H1 (cell line): ENCODE data around the gene KRT72. TPM values are rescaled to one million over a fixed set of nuclear protein-coding genes. Genes with fewer than 3 reads are reported as not detected.

Source experiments
- CTCF ChIA-PET: fragments of 300-600 bp; sonication (Branson Sonifier 250); formaldehyde crosslinking; loops from one replicate; lab custom pipeline; 2021; ENCODE audit not compliant: partially characterized antibody; lab: Charles Lee
- POLR2A ChIA-PET: fragments of 300-600 bp; sonication (Branson Sonifier 250); formaldehyde crosslinking; loops from one replicate; lab custom pipeline; 2021; ENCODE audit warnings: inconsistent platforms; ENCODE audit not compliant: partially characterized antibody; lab: Charles Lee
- DNase-seq, 2 experiments: peaks; one replicate each; pipeline versions ENCODE4 v3.0.0 to v3.0.0-alpha.2; 2010 to 2022; ENCODE audit warnings: low spot score in 2 of 2, low read depth in 1 of 2, mixed read lengths in 1 of 2
- FAIRE-seq: peaks from 2 replicates; lab custom pipeline; 2011; peaks lifted over from hg19 to GRCh38; lab: Jason Lieb, UNC
- H2AFZ ChIP-seq: 2 replicates; pipeline ENCODE4 v1.8.1; 2012; ENCODE audit warnings: low read length, inconsistent platforms
- H2AK5ac ChIP-seq: 2 replicates; pipeline ENCODE4 v1.6.1; 2013; ENCODE audit warnings: low read depth, low read length
- H2BK120ac ChIP-seq: replicated peaks from 2 replicates; pipeline ENCODE3; 2013; ENCODE audit warnings: low read depth, low read length, inconsistent platforms
- H2BK12ac ChIP-seq: 2 replicates; pipeline ENCODE4 v1.6.1; 2013; ENCODE audit warnings: low read depth, low read length
- H2BK15ac ChIP-seq: 2 replicates; pipeline ENCODE4 v1.6.1; 2013; ENCODE audit warnings: low read length
- H2BK20ac ChIP-seq: 2 replicates; pipeline ENCODE4 v1.6.1; 2013; ENCODE audit warnings: low read length
- H2BK5ac ChIP-seq: 2 replicates; pipeline ENCODE4 v1.6.1; 2013; ENCODE audit warnings: low read depth, low read length
- H3K14ac ChIP-seq: 2 replicates; pipeline ENCODE4 v1.6.1; 2013; ENCODE audit warnings: inconsistent platforms; ENCODE audit not compliant: insufficient read length
- H3K18ac ChIP-seq: 2 replicates; pipeline ENCODE4 v1.6.1; 2013; ENCODE audit warnings: low read length; ENCODE audit errors: extremely low read depth
- H3K23ac ChIP-seq: 2 replicates; pipeline ENCODE4 v1.6.1; 2013; ENCODE audit warnings: inconsistent platforms; ENCODE audit not compliant: insufficient read length
- H3K23me2 ChIP-seq: 2 replicates; pipeline ENCODE4 v1.6.1; 2013; ENCODE audit warnings: low read depth, low read length
- H3K27ac ChIP-seq: 2 replicates; pipeline ENCODE4 v1.6.1; 2011; ENCODE audit warnings: low read depth, low read length, inconsistent platforms
- H3K27me3 ChIP-seq, 4 experiments: replicated peaks in 1 of 4; 1 replicate in 1 of 4; 2 replicates in 3 of 4; pipeline versions ENCODE4 v1.6.1 to v1.8.1; 2011 to 2013; ENCODE audit warnings: low read length in 3 of 4, mild to moderate bottlenecking in 3 of 4, inconsistent platforms in 2 of 4, mixed read lengths in 2 of 4, moderate library complexity in 1 of 4; ENCODE audit not compliant: control insufficient read depth in 3 of 4, insufficient read depth in 3 of 4; ENCODE audit errors: extremely low read depth in 1 of 4
- H3K36me3 ChIP-seq, 4 experiments: 2 replicates each; pipeline versions ENCODE4 v1.6.1 to v1.8.1; 2011 to 2013; ENCODE audit warnings: mild to moderate bottlenecking in 4 of 4, low read length in 3 of 4, moderate library complexity in 2 of 4, control low read depth in 1 of 4, inconsistent platforms in 1 of 4; ENCODE audit not compliant: insufficient read depth in 4 of 4, control insufficient read depth in 2 of 4
- H3K4ac ChIP-seq: replicated peaks from 2 replicates; pipeline ENCODE3; 2013; ENCODE audit warnings: low read length, low read depth, mixed read lengths, inconsistent platforms; ENCODE audit not compliant: insufficient read length
- H3K4me1 ChIP-seq, 4 experiments: replicated peaks in 1 of 4; 1 replicate in 1 of 4; 2 replicates in 3 of 4; pipeline versions ENCODE4 v1.6.1 to v1.8.1; 2011 to 2013; ENCODE audit warnings: low read length in 3 of 4, inconsistent platforms in 2 of 4, mixed read lengths in 1 of 4; ENCODE audit not compliant: insufficient read depth in 4 of 4, control insufficient read depth in 3 of 4
- H3K4me2 ChIP-seq, 2 experiments: 2 replicates each; pipeline versions ENCODE4 v1.6.1 to v1.8.1; 2011 to 2013; ENCODE audit warnings: low read depth in 2 of 2, low read length in 2 of 2, control low read depth in 1 of 2, inconsistent platforms in 1 of 2, mild to moderate bottlenecking in 1 of 2; ENCODE audit not compliant: insufficient read depth in 1 of 2
- H3K4me3 ChIP-seq, 4 experiments: fragments of 200-600, 300-600 bp in 1 of 4; sonication (generic), shearing (Covaris generic), sonication (Bioruptor Twin) in 1 of 4; 2 replicates each; pipeline versions ENCODE4 v1.5.1 to v1.8.1; 2011 to 2016; ENCODE audit warnings: low read length in 4 of 4, low read depth in 3 of 4, control low read depth in 2 of 4, inconsistent platforms in 2 of 4, mild to moderate bottlenecking in 2 of 4, mixed read lengths in 1 of 4, moderate library complexity in 1 of 4; ENCODE audit not compliant: insufficient read depth in 2 of 4; ENCODE audit errors: extremely low read depth in 1 of 4
- H3K56ac ChIP-seq: replicated peaks from 2 replicates; pipeline ENCODE3; 2013; ENCODE audit warnings: low read depth, mild to moderate bottlenecking, mixed read lengths, low read length, inconsistent platforms; ENCODE audit not compliant: insufficient read length
- H3K79me1 ChIP-seq: 2 replicates; pipeline ENCODE4 v1.6.1; 2013; ENCODE audit warnings: low read depth, low read length, control low read depth
- H3K79me2 ChIP-seq, 2 experiments: 2 replicates each; pipeline versions ENCODE4 v1.6.1 to v1.8.1; 2012 to 2013; ENCODE audit warnings: low read length in 2 of 2, mild to moderate bottlenecking in 2 of 2, inconsistent platforms in 1 of 2; ENCODE audit not compliant: insufficient read depth in 2 of 2, control insufficient read depth in 1 of 2
- H3K9ac ChIP-seq, 4 experiments: replicated peaks in 1 of 4; 1 replicate in 1 of 4; 2 replicates in 3 of 4; pipeline versions ENCODE4 v1.6.1 to v1.8.1; 2011 to 2013; ENCODE audit warnings: low read depth in 3 of 4, low read length in 3 of 4, control low read depth in 2 of 4, mild to moderate bottlenecking in 2 of 4, moderate library complexity in 2 of 4, inconsistent platforms in 1 of 4; ENCODE audit errors: extremely low read depth in 1 of 4
- H3K9me3 ChIP-seq, 2 experiments: 2 replicates each; pipeline versions ENCODE4 v1.6.1 to v1.8.1; 2012 to 2013; ENCODE audit warnings: mild to moderate bottlenecking in 2 of 2, moderate library complexity in 2 of 2, control low read depth in 1 of 2, inconsistent platforms in 1 of 2, low read depth in 1 of 2, low read length in 1 of 2, mixed read lengths in 1 of 2; ENCODE audit not compliant: insufficient read depth in 2 of 2
- H4K20me1 ChIP-seq, 2 experiments: replicated peaks in 1 of 2; 2 replicates each; pipeline versions ENCODE3 to v1.8.1; 2011 to 2013; ENCODE audit warnings: inconsistent platforms in 2 of 2, low read length in 2 of 2, mild to moderate bottlenecking in 1 of 2; ENCODE audit not compliant: insufficient read depth in 2 of 2, control insufficient read depth in 1 of 2
- H4K5ac ChIP-seq: 2 replicates; pipeline ENCODE4 v1.6.1; 2013; ENCODE audit warnings: low read length, low read depth, mixed read lengths, inconsistent platforms; ENCODE audit not compliant: insufficient read length
- H4K8ac ChIP-seq: 2 replicates; pipeline ENCODE4 v1.8.0; 2013; ENCODE audit warnings: mild to moderate bottlenecking, moderate library complexity, low read length, inconsistent platforms; ENCODE audit not compliant: insufficient read depth; ENCODE audit errors: extremely low read depth
- H4K91ac ChIP-seq: replicated peaks from 2 replicates; pipeline ENCODE3; 2013; ENCODE audit warnings: low read length, mixed read lengths, inconsistent platforms; ENCODE audit not compliant: insufficient read length
- BCL11A ChIP-seq, 2 experiments: IDR thresholded peaks; one replicate each; pipeline ENCODE4 v1.6.1; 2011; ENCODE audit warnings: low read depth in 2 of 2, low read length in 2 of 2, mild to moderate bottlenecking in 2 of 2
- CBX8 ChIP-seq: fragments of 300-800, 300-1000 bp; sonication (generic); IDR thresholded peaks from 2 replicates; pipeline ENCODE4 v1.7.1; 2016; ENCODE audit warnings: low read depth, low read length, borderline replicate concordance
- CREB1 ChIP-seq: IDR thresholded peaks from 2 replicates; pipeline ENCODE4 v1.6.1; 2012; ENCODE audit warnings: inconsistent platforms
- EZH2 ChIP-seq: fragments of 200-600 bp; sonication (generic); IDR thresholded peaks from 2 replicates; pipeline ENCODE4 v1.7.1; 2012; ENCODE audit warnings: low read depth, mild to moderate bottlenecking, moderate library complexity, low read length, inconsistent platforms; ENCODE audit not compliant: severe bottlenecking
- KDM1A ChIP-seq: fragments of 200-600, 300-600 bp; sonication (generic); IDR thresholded peaks from 2 replicates; pipeline ENCODE4 v1.7.1; 2016; ENCODE audit warnings: mild to moderate bottlenecking, low read length, borderline replicate concordance
- KDM4A ChIP-seq: IDR thresholded peaks from one replicate; pipeline ENCODE4 v1.7.1; 2012; ENCODE audit warnings: low read depth, mild to moderate bottlenecking, moderate library complexity, low read length, inconsistent platforms; ENCODE audit not compliant: severe bottlenecking
- KDM5A ChIP-seq: fragments of 200-600 bp; IDR thresholded peaks from 2 replicates; pipeline ENCODE4 v1.7.1; 2012; ENCODE audit warnings: mild to moderate bottlenecking, low read length, inconsistent platforms, mixed read lengths
- SIRT6 ChIP-seq: IDR thresholded peaks from one replicate; pipeline ENCODE4 v1.7.1; 2012; ENCODE audit warnings: low read length, inconsistent platforms
- SP1 ChIP-seq: IDR thresholded peaks from 2 replicates; pipeline ENCODE4 v1.6.1; 2011; ENCODE audit warnings: low read depth, low read length
- YY1 ChIP-seq: IDR thresholded peaks from 2 replicates; pipeline ENCODE4 v1.6.1; 2011; ENCODE audit warnings: low read depth, mild to moderate bottlenecking, low read length
- WGBS, 2 experiments: shearing (Covaris generic) in 1 of 2; methylation state at CpG; one replicate each; pipeline versions ENCODE4 v1.1.6 to v1.1.7; 2013 to 2015; ENCODE audit warnings: low lambda C conversion rate in 2 of 2, mixed read lengths in 2 of 2, inconsistent platforms in 1 of 2, low coverage in 1 of 2, missing lambda C conversion rate in 1 of 2; ENCODE audit not compliant: insufficient replicate concordance in 2 of 2, insufficient coverage in 1 of 2, insufficient read length in 1 of 2; ENCODE audit errors: extremely low coverage in 1 of 2, missing lambda C conversion rate in 1 of 2; 5-methylcytosine and 5-hydroxymethylcytosine counted together
- polyA plus RNA-seq, 7 experiments: library from polyadenylated mRNA; depleted of rRNA in 3 of 7; stranded (reverse) in 5 of 7; unstranded in 2 of 7; fragments of >200 nt in 5 of 7; fragments of 200-250 nt in 2 of 7; gene quantifications; 1 replicate in 5 of 7; 2 replicates in 1 of 7; 4 replicates in 1 of 7; pipeline versions ENCODE4 v1.2.1 to v1.2.3, GENCODE V29; 2011 to 2013; ENCODE audit warnings: missing spikeins in 2 of 7, mixed read lengths in 2 of 7
- total RNA-seq: library from RNA; stranded (reverse); fragmentation: NEBNext Ultra II Directional; extraction: Animal tissue kit (Norgen Biotek cat#: 25700); gene quantifications from 2 replicates; pipeline ENCODE4 v1.2.1, GENCODE V29; 2021

KRT72 gene
- total and polyA plus RNA-seq, 2 of the 8 experiments (the other 6 are each of a cell fraction or from before 2014, with no cell fraction given) = not detected

DNA sequence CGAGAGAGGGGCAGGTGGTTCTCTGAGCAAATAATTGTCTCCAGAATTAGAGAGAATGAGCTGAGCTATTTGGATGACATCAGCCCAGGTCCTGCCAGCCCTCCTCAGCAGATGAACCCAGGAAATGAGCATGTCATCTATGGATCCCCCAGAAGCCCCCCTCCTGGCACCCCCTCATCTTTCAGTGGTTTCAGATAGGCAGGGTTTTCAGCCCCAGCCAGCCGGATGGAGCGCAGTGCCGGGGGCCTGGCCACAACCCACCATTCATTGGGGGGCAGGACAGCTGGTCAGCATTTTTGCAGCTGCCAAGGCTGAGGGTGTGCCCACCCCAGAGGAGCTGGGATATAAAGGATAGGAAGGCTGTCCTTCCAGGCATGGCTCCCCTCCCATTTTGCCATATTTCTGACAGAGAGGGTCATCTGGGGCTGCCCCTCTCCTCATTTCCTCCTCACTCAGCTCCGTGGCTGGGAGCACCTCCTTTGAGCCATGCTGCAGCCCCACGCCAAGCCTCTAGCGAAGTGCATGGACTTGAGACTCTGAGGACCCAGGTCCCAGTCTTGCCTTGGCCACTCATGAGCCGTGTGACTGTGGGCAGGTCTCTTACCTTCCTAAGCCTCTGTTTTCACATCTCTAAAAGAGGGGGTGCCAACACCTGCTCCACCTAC is 42.4 kb downstream of the KRT72 start:
- Histone ChIP-seq H3K4ac (no peak overlapping the region), H4K20me1 (no peaks in the 10 kb centered on the region), H2BK12ac (no peak overlapping the region), H3K9me3 (no peaks in the 10 kb centered on the region), H3K36me3 (no peaks in the 10 kb centered on the region), H3K14ac (no peak overlapping the region), H2AFZ (no peak overlapping the region), H2BK20ac (no peak overlapping the region), H3K27ac (no peak overlapping the region), H3K27me3 (no peaks in the 10 kb centered on the region), H3K4me3 (no peak overlapping the region), H3K23me2 (no peaks in the 10 kb centered on the region), H3K79me1 (no peaks in the 10 kb centered on the region), H3K18ac (no peak overlapping the region), H3K4me1 (no peaks in the 10 kb centered on the region), H3K56ac (no peak overlapping the region), H3K9ac (no peak overlapping the region), H2AK5ac (no peak overlapping the region), H2BK5ac (no peak overlapping the region), H2BK120ac (no peak overlapping the region), H3K4me2 (no peak overlapping the region), H4K91ac (no peak overlapping the region), H3K23ac (no peak overlapping the region), H4K8ac (no peak overlapping the region; the same call in 1 of the 2 replicates), H3K79me2 (no peaks in the 10 kb centered on the region), H4K5ac (no peak overlapping the region), H2BK15ac (no peak overlapping the region)
- ChIA-PET POLR2A (no interaction called here), CTCF (interaction anchor here (0.6 to 8.3 kb wide), 4 partner anchors 13 to 132 kb away, joined by 3 to 47 read pairs (median 5); no protein-coding TSS in a partner anchor)
- no peak for DNase-seq
- WGBS, 2 experiments = 87% methylated on average over 8 of the region's 8 CpGs; no CpG with 5 or more reads in 1 of the 2 experiments
- FAIRE-seq = no peak
- TF ChIP-seq CBX8 = no peak
- no peak for TF ChIP-seq KDM4A
- no peak for TF ChIP-seq SP1
- TF ChIP-seq BCL11A (IDR thresholded peaks at IDR 0.05; ENCODE audit: low read depth in 2 of 2, low read length in 2 of 2) = no peak
- TF ChIP-seq CREB1 = no peak
- no peak for TF ChIP-seq KDM5A
- no peak for TF ChIP-seq YY1
- TF ChIP-seq KDM1A = no peak
- no peak for TF ChIP-seq SIRT6
- TF ChIP-seq EZH2 = no peak
